ENCODE data around the gene GLI1.

DNA sequence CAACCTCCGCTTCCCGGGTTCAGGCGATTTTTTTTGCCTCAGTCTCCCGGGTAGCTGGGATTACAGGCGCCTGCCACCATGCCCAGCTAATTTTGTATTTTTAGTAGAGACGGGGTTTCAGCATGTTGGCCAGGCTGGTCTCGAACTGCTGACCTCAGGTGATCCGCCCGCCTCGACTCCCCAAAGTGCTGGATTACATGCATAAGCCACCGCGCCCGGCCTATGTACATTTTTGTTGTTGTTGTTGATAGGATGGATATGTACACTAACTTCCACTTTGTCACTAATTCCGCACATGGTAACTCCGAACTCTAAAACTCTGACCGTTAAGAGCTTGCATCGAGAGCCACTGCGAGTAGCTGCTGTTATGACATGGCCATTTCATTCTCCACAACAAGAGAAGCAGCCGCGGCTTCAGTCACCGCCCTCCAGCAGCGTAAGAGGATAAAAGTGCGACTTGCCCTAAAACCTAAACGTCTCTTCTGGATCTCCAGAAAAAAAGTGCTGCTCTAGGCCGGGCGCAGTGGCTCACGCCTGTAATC is 27.5 kb downstream of the GLI1 start:
- TF ChIP-seq CTCF (conservative IDR thresholded peaks at IDR 0.05 in 1 of 2, IDR thresholded peaks at IDR 0.05 in 1 of 2; ENCODE audit: low read depth in 1 of 2, low read length in 2 of 2) (no peak), EZH2 (IDR thresholded peaks at IDR 0.05; ENCODE audit: low read length, missing control alignments) (no peak)

Measured in fibroblast of lung (primary cell).